Measurements from ENCODE around the gene RAD54L. TPM values are rescaled to one million over a fixed set of nuclear protein-coding genes. Genes with fewer than 3 reads are reported as not detected.
"Not testable (repeated sequence)": the region's sequence is repeated elsewhere in the genome, so short reads cannot be mapped to it uniquely, and the experiment has no call there.

Gene RAD54L
- total RNA-seq, 8 experiments from 2014 or later = 0.31 to 15.5 (median 1.0) TPM

DNA sequence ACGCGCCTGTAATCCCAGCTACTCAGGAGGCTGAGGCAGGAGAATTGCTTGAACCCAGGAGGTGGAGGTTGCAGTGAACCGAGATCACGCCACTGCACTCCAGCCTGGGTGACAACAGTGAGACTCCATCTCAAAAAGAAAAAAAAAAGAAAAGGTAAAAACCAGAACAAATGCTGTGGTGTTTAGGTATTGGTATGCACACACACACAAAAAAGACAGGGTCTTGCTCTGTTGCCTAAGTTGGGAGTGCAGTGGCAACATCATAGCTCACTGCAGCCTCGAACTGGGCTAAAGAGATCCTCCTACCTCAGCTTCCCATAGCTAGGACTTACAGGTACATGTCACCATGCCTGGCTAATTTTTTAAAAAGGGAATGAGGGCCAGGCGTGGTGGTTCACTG is 71.7 kb downstream of the RAD54L start:
- H3K4me3 ChIP-seq; in situ Hi-C loops (cut with MboI; ENCODE audit: low pct_unique_long_range_greater_than_20kb in 2 of 9, low sequenced_read_pairs in 9 of 9, unreplicated experiment in 9 of 9); H3K27ac ChIP-seq; H3K4me1 ChIP-seq (replicated peaks in 1 of 2); ATAC-seq (replicated peaks in 6 of 8): not testable (repeated sequence)
- 76 to 100% (median 94%) methylated on average over 2 to 6 of the region's 6 CpGs; no CpG with 5 or more reads in 5 of the 10 experiments for WGBS, 10 experiments

DNA sequence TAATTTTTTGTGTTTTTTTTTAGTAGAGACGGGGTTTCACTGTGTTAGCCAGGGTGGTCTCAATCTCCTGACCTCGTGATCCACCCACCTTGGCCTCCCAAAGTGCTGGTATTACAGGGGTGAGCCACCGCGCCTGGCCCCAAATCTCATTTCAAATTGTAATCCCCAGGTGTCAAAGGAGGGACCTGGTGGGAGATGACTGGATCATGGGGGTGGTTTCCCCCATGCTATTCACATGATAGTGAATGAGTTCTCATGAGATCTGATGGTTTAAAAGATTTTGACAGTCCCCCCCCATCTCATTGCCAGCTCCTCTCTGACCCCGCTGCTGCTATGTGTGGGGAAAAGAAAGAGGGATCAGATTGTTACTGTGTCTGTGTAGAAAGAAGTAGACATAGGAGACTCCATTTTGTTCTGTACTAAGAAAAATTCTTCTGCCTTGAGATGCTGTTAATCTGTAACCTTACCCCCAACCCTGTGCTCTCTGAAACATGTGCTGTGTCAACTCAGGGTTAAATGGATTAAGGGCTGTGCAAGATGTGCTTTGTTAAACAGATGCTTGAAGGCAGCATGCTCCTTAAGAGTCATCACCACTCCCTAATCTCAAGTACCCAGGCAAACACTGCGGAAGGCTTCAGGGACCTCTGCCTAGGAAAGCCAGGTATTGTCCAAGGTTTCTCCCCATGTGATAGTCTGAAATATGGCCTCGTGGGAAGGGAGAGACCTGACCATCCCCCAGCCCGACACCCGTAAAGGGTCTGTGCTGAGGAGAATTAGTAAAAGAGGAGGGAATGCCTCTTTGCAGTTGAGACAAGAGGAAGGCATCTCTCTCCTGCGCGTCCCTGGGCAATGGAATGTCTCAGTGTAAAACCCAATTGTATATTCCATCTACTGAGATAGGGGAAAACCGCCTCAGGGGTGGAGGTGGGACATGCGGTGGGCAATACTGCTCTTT is 72.7 kb downstream of the RAD54L start:
- WGBS, 10 experiments = 67 to 92% (median 83%) methylated on average over 1 to 10 of the region's 13 CpGs; no CpG with 5 or more reads in 7 of the 10 experiments
- in situ Hi-C loops (cut with MboI; ENCODE audit: low pct_unique_long_range_greater_than_20kb in 2 of 9, low sequenced_read_pairs in 9 of 9, unreplicated experiment in 9 of 9); H3K4me1 ChIP-seq (replicated peaks in 1 of 2); H3K4me3 ChIP-seq; ATAC-seq (replicated peaks in 6 of 8): not testable (repeated sequence)
- H3K27ac ChIP-seq = peak overlapping the region; percentile 44 to 47

DNA sequence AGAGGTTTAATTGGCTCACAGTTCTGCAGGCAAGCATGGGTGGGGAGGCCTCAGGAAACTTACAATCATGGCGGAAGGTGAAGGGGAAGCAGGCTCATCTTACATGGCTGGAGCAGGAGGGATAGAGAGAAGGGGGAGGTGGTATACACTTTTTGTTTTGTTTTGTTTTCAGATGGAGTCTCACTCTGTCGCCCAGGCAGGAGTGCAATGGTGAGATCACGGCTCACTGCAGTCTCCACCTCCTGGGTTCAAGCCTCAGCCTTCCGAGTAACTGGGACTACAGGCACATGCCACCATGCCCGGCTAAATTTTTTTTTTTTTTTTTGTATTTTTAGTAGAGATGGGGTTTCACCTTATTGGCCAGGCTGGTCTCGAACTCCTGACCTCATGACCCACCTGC is 74.6 kb downstream of the RAD54L start:
- 87 to 100% (median 99%) methylated on average over 1 to 6 of the region's 6 CpGs; no CpG with 5 or more reads in 2 of the 10 experiments for WGBS, 10 experiments
- H3K27ac ChIP-seq; ATAC-seq (replicated peaks in 6 of 8); H3K4me3 ChIP-seq; in situ Hi-C loops (cut with MboI; ENCODE audit: low pct_unique_long_range_greater_than_20kb in 2 of 9, low sequenced_read_pairs in 9 of 9, unreplicated experiment in 9 of 9); H3K4me1 ChIP-seq (replicated peaks in 1 of 2): not testable (repeated sequence)

DNA sequence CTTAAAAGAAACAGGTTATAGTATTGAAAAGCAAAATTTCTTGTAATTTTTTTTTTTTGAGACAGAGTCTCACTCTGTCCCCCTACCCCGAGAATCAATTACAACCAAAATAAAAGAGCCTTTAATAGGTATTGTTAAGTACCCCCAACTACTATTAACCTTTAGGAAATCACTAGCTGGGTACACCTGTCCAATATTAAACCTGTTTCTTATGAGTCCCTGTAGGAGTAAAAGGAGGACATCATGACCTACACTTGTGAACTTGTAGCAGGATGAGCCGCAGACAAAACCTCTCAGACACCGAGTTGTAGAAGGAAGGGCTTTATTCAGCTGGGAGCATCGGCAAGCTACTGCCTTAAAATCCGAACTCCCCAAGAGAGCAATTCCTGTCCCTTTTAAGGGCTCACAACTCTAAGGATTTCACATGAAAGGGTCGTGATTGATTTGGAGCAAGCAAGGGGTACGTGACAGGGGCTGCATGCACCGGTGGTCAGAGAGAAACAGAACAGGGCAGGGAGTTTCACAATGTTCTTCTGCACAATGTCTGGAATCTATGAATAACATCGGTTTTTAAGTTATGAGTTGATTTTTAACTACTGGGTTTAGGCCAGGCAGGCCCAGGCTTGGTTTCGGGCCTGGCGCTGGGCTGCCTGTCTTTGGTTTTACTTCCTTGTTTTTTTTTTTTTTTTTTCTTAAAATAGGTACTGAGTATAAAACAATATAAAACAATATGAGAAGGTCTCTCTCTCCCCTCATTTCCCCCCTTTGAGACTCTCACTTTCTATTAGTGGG is 77.9 kb downstream of the RAD54L start:
- ATAC-seq (replicated peaks in 6 of 8); in situ Hi-C loops (cut with MboI; ENCODE audit: low pct_unique_long_range_greater_than_20kb in 2 of 9, low sequenced_read_pairs in 9 of 9, unreplicated experiment in 9 of 9): not testable (repeated sequence)
- 80 to 100% (median 93%) methylated on average over 1 to 9 of the region's 11 CpGs; no CpG with 5 or more reads in 2 of the 10 experiments for WGBS, 10 experiments

More for the DNA sequence above, 77.9 kb downstream of the RAD54L start:
- not testable (repeated sequence) for H3K27ac ChIP-seq; H3K4me1 ChIP-seq (replicated peaks in 1 of 2); H3K4me3 ChIP-seq

Other genes with a start within 250 kb of the RAD54L start
- gene PIK3R3, start 115.1 kb upstream of the RAD54L start, total RNA-seq = 100 to 1,000 TPM in 1 of 8 experiments, 10 to 100 TPM in 7; 11.6 to 137 (median 39.1) TPM
- 1 to 10 TPM in 4 of 8 experiments, under 1 TPM in 3, not detected in 1; 0.35 to 3.1 (median 1.1) TPM for gene TSPAN1, start 72.7 kb upstream of the RAD54L start, total RNA-seq
- gene P3R3URF, start 71.3 kb upstream of the RAD54L start, total RNA-seq = not detected
- gene POMGNT1, start 49.3 kb upstream of the RAD54L start, total RNA-seq = 10 to 100 TPM; 40.9 to 80.1 (median 59.1) TPM
- 1 to 10 TPM; 1.4 to 2.9 (median 2.3) TPM for gene LURAP1, start 44.4 kb upstream of the RAD54L start, total RNA-seq
- gene LRRC41, start 55.9 kb downstream of the RAD54L start, total RNA-seq = 10 to 100 TPM; 65.4 to 98.2 (median 85.5) TPM
- 1,000 to 10,000 TPM in 2 of 8 experiments, 100 to 1,000 TPM in 6; 462 to 1,061 (median 717) TPM for gene UQCRH, start 55.9 kb downstream of the RAD54L start, total RNA-seq
- 10 to 100 TPM; 14.5 to 22.4 (median 16.2) TPM for gene NSUN4, start 93.0 kb downstream of the RAD54L start, total RNA-seq
- gene FAAH, start 146.6 kb downstream of the RAD54L start, total RNA-seq = 10 to 100 TPM in 1 of 8 experiments, 1 to 10 TPM in 7; 1.7 to 10.5 (median 8.3) TPM
- gene DMBX1, start 242.1 kb downstream of the RAD54L start, total RNA-seq = 1 to 10 TPM in 1 of 8 experiments, under 1 TPM in 4, not detected in 3; 0.13 to 1.4 (median 0.15) TPM